ENCODE measurements around the gene STAC3.

GRCh38 chr12:57202321-57202720, 48.7 kb downstream of the STAC3 start:
- TF ChIP-seq CTCF (IDR thresholded peaks at IDR 0.05) (no peak), POLR2A (IDR thresholded peaks at IDR 0.05) (no peak), EP300 (IDR thresholded peaks at IDR 0.05) (no peak)
